Stimulated activated naive B cell treated with anti-CD40 and anti-IgM and Interleukin-4, amounts not matched to agents 10 μg/mL and 1 μg/mL and 100 μg/mL, for 72 hours (primary cell): ENCODE measurements around the gene KIAA0319L.

Experiments used
- ATAC-seq, 2 donors: fragments of 150-1000 bp; cut with Tn5 transposase; replicated peaks; 2 replicates each; pipeline ENCODE4 v1.10.0; 2021; ENCODE audit warnings: moderate library complexity in 1 of 2
- DNase-seq: peaks from one replicate; pipeline ENCODE4 v3.0.0; 2021
- H3K27ac Mint-ChIP-seq: one replicate; pipeline ENCODE4 v1.8.0; 2022; ENCODE audit warnings: mild to moderate bottlenecking, mixed read lengths
- H3K27me3 Mint-ChIP-seq, 2 donors: one replicate each; pipeline ENCODE4 v1.8.0; 2022; ENCODE audit warnings: mixed read lengths in 2 of 2
- H3K36me3 Mint-ChIP-seq, 2 donors: one replicate each; pipeline ENCODE4 v1.8.0; 2022; ENCODE audit warnings: mixed read lengths in 2 of 2, mild to moderate bottlenecking in 1 of 2
- H3K4me1 Mint-ChIP-seq, 2 donors: one replicate each; pipeline ENCODE4 v1.8.0; 2022; ENCODE audit warnings: mixed read lengths in 2 of 2, mild to moderate bottlenecking in 1 of 2
- H3K4me3 Mint-ChIP-seq, 2 donors: one replicate each; pipeline ENCODE4 v1.8.0; 2022; ENCODE audit warnings: mild to moderate bottlenecking in 2 of 2, mixed read lengths in 2 of 2, moderate library complexity in 1 of 2
- H3K9me3 Mint-ChIP-seq, 2 donors: one replicate each; pipeline ENCODE4 v1.8.0; 2022; ENCODE audit warnings: mixed read lengths in 2 of 2, mild to moderate bottlenecking in 1 of 2

The KIAA0319L gene

DNA sequence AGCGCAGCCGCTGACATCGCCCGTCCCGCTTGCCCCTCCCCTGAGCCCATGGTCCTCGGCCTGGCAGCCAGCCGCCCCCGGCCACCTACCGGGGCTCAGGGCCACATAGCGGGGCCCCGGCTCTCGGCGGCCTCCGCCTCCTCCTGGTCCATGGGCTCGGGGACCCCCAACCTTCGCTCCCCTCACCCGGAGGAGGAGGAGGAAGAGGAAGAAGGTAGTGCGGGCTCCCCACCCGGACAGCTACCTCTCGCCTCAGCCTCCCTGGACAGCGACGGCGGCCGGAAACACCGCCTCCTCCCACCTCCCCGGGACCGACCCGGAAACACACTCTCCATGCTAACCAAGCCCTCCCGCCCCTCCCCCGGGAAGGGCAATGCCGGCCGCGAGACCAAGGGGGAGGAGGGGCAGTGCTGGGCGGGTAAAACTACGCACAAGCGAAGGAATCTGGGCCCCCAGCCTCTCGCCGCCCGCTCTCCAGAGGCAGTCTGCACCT lies at the start of gene KIAA0319L:
Gene KIAA0319L, minus strand, starts transcription at position 286 of the 493 bp plus-strand sequence. CDS start 2,912 bp downstream, outside the sequence.
- Mint-ChIP-seq H3K9me3 (no peaks in the 10 kb centered on the region), H3K4me3 (peak within 1 kb of the TSS; percentile 92 to 99), H3K36me3 (peaks cover 16% of the 10 kb centered on the region in 2 donors), H3K4me1 (peaks cover 39 to 54% of the 10 kb centered on the region in 2 donors), H3K27me3 (no peaks in the 10 kb centered on the region), H3K27ac (peak within 1 kb of the TSS; percentile 98)
- ATAC-seq (peak; percentile 79 to 82), DNase-seq (peak; percentile 28)

DNA sequence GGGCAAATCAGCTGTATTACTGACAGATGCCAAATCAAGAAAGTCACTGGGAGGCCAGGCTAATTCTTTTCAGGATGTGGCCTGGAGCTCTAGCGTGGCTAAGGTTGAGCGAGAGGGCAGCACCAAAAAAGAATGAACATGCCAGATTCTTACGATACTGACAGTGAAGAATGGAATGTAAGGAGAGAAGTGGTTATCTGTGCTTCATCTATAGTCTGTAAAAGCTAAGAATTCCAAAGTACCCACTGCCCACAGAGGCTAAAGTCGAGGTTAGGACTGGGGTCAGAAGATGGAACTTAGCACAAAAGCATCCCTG lies 48.6 kb upstream of the KIAA0319L start:
- Mint-ChIP-seq H3K4me1 (peaks cover 0 to 3% of the 10 kb centered on the region in 2 donors), H3K9me3 (no peaks in the 10 kb centered on the region), H3K27me3 (no peaks in the 10 kb centered on the region), H3K36me3 (peaks cover 39 to 62% of the 10 kb centered on the region in 2 donors), H3K4me3 (no peak overlapping the region), H3K27ac (no peak overlapping the region)
- DNase-seq: no peak
- ATAC-seq: no peak

- no peak overlapping the region for H3K4me3 Mint-ChIP-seq
- DNase-seq: no peak
Measured at GRCh38 chr1:35605071-35605866, 48.1 kb upstream of the KIAA0319L start.

GRCh38 chr1:35603941-35604340 lies 46.7 kb upstream of the KIAA0319L start:
- Mint-ChIP-seq H3K4me1 (peaks cover 0 to under 1% of the 10 kb centered on the region in 2 donors), H3K9me3 (no peaks in the 10 kb centered on the region), H3K27me3 (no peaks in the 10 kb centered on the region), H3K4me3 (no peak overlapping the region), H3K36me3 (peaks cover 40 to 64% of the 10 kb centered on the region in 2 donors), H3K27ac (no peak overlapping the region)
- ATAC-seq (no peak), DNase-seq (no peak)

More at GRCh38 chr1:35605071-35605866, 48.1 kb upstream of the KIAA0319L start:
- peaks cover 0 to 3% of the 10 kb centered on the region in 2 donors for H3K4me1 Mint-ChIP-seq
- no peak overlapping the region for H3K27ac Mint-ChIP-seq
- H3K27me3 Mint-ChIP-seq: no peaks in the 10 kb centered on the region
- no peaks in the 10 kb centered on the region for H3K9me3 Mint-ChIP-seq
- ATAC-seq: no peak
- peaks cover 42 to 64% of the 10 kb centered on the region in 2 donors for H3K36me3 Mint-ChIP-seq

GRCh38 chr1:35603468-35603867 lies 46.3 kb upstream of the KIAA0319L start:
- DNase-seq (no peak), ATAC-seq (no peak)
- H3K36me3 Mint-ChIP-seq: peaks cover 39 to 63% of the 10 kb centered on the region in 2 donors
- H3K27ac Mint-ChIP-seq: peak overlapping the region; percentile 37
- H3K4me3 Mint-ChIP-seq: no peak overlapping the region
- no peaks in the 10 kb centered on the region for H3K4me1 Mint-ChIP-seq
- H3K9me3 Mint-ChIP-seq: no peaks in the 10 kb centered on the region
- H3K27me3 Mint-ChIP-seq: no peaks in the 10 kb centered on the region

DNA sequence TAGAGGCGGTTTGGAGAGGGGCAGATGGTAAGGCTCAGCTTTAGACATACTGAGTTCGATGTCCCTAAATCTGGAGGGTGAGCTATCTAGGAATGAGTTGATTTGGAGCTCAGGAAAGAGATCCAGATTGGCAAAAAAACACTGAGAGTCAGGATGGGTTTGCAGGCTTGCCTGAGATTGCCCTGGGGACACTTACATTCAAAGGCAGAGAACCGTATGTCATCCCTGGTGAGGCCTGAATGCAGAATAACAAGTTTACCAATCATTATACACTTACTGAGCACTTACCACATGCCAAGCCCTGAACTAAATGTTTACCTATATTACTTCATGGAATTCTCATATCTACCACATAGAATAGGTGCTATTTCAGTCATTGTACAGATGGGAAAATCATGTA lies 43.4 kb upstream of the KIAA0319L start:
- H3K4me1 Mint-ChIP-seq: no peaks in the 10 kb centered on the region
- ATAC-seq: no peak
- peaks cover 26 to 54% of the 10 kb centered on the region in 2 donors for H3K36me3 Mint-ChIP-seq

GRCh38 chr1:35599411-35599810 lies 42.2 kb upstream of the KIAA0319L start:
- no peak for ATAC-seq
- Mint-ChIP-seq H3K27me3 (no peaks in the 10 kb centered on the region), H3K9me3 (no peaks in the 10 kb centered on the region), H3K27ac (no peak overlapping the region), H3K4me1 (no peaks in the 10 kb centered on the region), H3K36me3 (peaks cover 23 to 54% of the 10 kb centered on the region in 2 donors), H3K4me3 (no peak overlapping the region)
- DNase-seq: no peak

More for the DNA sequence above, 43.4 kb upstream of the KIAA0319L start:
- DNase-seq: no peak
- Mint-ChIP-seq H3K27ac (no peak overlapping the region), H3K4me3 (no peak overlapping the region), H3K9me3 (no peaks in the 10 kb centered on the region), H3K27me3 (no peaks in the 10 kb centered on the region)

DNA sequence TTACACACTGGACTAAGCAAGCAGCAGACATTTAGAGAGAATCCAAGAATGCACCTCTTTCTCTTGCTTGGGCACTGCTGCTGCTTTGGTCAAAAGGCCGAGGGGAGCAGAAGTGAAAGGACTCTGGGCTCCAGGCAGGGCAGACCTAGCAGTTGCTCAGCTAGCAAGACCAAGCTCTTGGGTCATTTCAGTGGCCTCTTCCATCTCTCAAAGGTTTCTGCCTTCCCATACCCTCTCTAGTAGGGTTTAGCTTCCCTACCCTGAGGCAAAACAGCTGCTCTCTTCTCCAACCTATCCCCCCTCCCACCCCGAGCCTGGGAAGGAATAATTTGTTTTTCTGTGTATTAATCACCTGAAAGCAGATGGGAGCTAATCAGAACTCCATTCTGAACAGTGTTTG lies 41.7 kb upstream of the KIAA0319L start:
- Mint-ChIP-seq H3K4me3 (no peak overlapping the region), H3K4me1 (no peaks in the 10 kb centered on the region), H3K27ac (no peak overlapping the region), H3K27me3 (no peaks in the 10 kb centered on the region), H3K9me3 (no peaks in the 10 kb centered on the region), H3K36me3 (peaks cover 23 to 51% of the 10 kb centered on the region in 2 donors)
- no peak for ATAC-seq
- DNase-seq: no peak

DNA sequence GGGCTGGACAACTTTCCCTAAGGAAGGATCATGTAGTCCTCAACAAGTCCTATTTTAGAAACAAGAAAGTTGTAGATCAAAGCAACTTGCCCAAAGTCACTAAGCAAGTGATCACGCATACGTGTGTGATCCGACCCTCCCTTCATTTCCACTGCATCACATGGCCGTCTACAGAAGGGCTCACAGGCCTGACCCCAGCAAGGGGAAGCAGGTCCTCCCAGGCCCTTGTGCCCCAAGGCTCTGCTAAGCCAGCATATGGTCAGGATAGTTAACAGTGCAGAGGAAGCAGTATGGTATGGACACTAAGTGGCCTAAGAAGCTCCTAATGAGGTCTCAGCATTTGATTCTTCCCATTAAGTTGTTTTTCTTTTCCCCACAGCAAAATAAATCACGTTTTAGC lies 40.7 kb upstream of the KIAA0319L start:
- Mint-ChIP-seq H3K4me3 (no peak overlapping the region), H3K9me3 (no peaks in the 10 kb centered on the region), H3K27me3 (no peaks in the 10 kb centered on the region), H3K36me3 (peaks cover 16 to 44% of the 10 kb centered on the region in 2 donors), H3K4me1 (no peaks in the 10 kb centered on the region), H3K27ac (no peak overlapping the region)
- no peak for ATAC-seq
- DNase-seq: no peak

- DNase-seq (no peak), ATAC-seq (no peak)
- Mint-ChIP-seq H3K27ac (peak overlapping the region; percentile 11), H3K27me3 (no peaks in the 10 kb centered on the region), H3K9me3 (no peaks in the 10 kb centered on the region), H3K4me3 (no peak overlapping the region), H3K4me1 (no peaks in the 10 kb centered on the region), H3K36me3 (peaks cover 19 to 48% of the 10 kb centered on the region in 2 donors)
Measured at GRCh38 chr1:35595684-35596083, 38.5 kb upstream of the KIAA0319L start.

- peaks cover 16 to 48% of the 10 kb centered on the region in 2 donors for H3K36me3 Mint-ChIP-seq
- DNase-seq: no peak
- no peaks in the 10 kb centered on the region for H3K27me3 Mint-ChIP-seq
- H3K4me1 Mint-ChIP-seq: no peaks in the 10 kb centered on the region
- H3K27ac Mint-ChIP-seq: no peak overlapping the region
- H3K9me3 Mint-ChIP-seq: no peaks in the 10 kb centered on the region
- no peak overlapping the region for H3K4me3 Mint-ChIP-seq
- no peak for ATAC-seq
Measured at GRCh38 chr1:35594005-35594760, 37.0 kb upstream of the KIAA0319L start.

DNA sequence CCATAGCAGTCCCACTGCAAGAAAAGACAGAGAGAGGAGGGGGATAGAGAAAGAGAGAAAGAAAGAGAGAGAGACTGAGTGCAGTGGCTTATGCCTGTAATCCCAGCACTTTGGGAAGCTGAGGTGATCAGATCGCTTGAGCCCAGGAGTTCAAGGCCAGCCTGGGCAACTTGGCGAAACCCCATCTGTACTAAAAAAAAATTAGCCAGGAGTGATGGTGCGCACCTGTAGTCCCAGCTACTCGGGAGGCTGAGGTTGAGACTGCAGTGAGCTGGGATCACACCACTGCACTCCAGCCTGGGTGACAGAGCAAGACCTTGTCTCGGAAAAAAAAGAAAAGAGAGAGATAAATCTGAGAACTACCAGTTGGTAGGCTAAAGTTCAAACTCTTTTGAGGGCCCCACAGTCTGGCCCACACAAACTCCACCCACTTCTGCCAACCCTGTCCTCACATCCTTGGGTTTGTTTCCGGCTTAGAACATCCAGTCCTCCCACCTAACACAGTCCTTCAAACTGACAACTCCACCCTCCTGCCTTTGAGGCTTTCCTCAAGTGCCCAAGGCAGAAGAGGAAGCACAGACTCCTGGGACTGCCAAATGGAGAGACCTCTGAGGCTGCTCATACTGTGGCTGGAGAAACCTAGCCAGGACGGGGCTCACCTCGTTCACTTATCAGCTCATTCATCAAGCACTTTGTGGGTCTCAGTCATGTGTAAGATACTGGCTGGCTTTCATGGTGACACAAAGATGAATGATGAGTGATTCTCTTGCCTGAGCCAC lies 36.0 kb upstream of the KIAA0319L start:
- no peak for ATAC-seq
- no peak for DNase-seq
- Mint-ChIP-seq H3K36me3 (peaks cover 16 to 43% of the 10 kb centered on the region in 2 donors), H3K9me3 (no peaks in the 10 kb centered on the region), H3K27me3 (no peaks in the 10 kb centered on the region), H3K4me3 (no peak overlapping the region), H3K4me1 (no peaks in the 10 kb centered on the region), H3K27ac (no peak overlapping the region)

- H3K4me3 Mint-ChIP-seq: no peak overlapping the region
- no peak overlapping the region for H3K27ac Mint-ChIP-seq
Measured at GRCh38 chr1:35591211-35591610, 34.0 kb upstream of the KIAA0319L start.

GRCh38 chr1:35590476-35591040 lies 33.4 kb upstream of the KIAA0319L start:
- no peak overlapping the region for H3K4me3 Mint-ChIP-seq
- ATAC-seq: no peak
- no peaks in the 10 kb centered on the region for H3K27me3 Mint-ChIP-seq
- no peak overlapping the region for H3K27ac Mint-ChIP-seq
- no peaks in the 10 kb centered on the region for H3K9me3 Mint-ChIP-seq
- H3K4me1 Mint-ChIP-seq: no peaks in the 10 kb centered on the region
- H3K36me3 Mint-ChIP-seq: peaks cover 9 to 36% of the 10 kb centered on the region in 2 donors
- no peak for DNase-seq

More at GRCh38 chr1:35591211-35591610, 34.0 kb upstream of the KIAA0319L start:
- DNase-seq (no peak), ATAC-seq (no peak)
- Mint-ChIP-seq H3K9me3 (no peaks in the 10 kb centered on the region), H3K27me3 (no peaks in the 10 kb centered on the region), H3K36me3 (peaks cover 14 to 40% of the 10 kb centered on the region in 2 donors), H3K4me1 (no peaks in the 10 kb centered on the region)
